ENCODE data around the gene KIAA1671.

- TF ChIP-seq CTCF (IDR thresholded peaks at IDR 0.05): no peak
- TF ChIP-seq POLR2AphosphoS5 (IDR thresholded peaks at IDR 0.05): peak; percentile 25 to 47
- no peak for TF ChIP-seq POLR2A (IDR thresholded peaks at IDR 0.05)
- peak in 2 of 4 donors; percentile 5 to 42 for TF ChIP-seq EP300 (IDR thresholded peaks at IDR 0.05)
Measured at GRCh38 chr22:24969560-24970301, 17.2 kb downstream of the KIAA1671 start.
